GM06990 (cell line): ENCODE results near the gene NXPH2.

ENCODE experiments used
- DNase-seq: peaks from one replicate; pipeline ENCODE4 v3.0.0-alpha.2; 2011; ENCODE audit not compliant: insufficient read length; ENCODE audit errors: extremely low read depth
- H3K27me3 ChIP-seq: replicated peaks from 2 replicates; pipeline ENCODE4 v1.6.0; 2011; ENCODE audit warnings: low read length; ENCODE audit not compliant: control insufficient read depth, insufficient read depth
- H3K36me3 ChIP-seq: 2 replicates; pipeline ENCODE4 v1.5.1; 2011; ENCODE audit warnings: low read length; ENCODE audit not compliant: control insufficient read depth, insufficient read depth
- H3K4me3 ChIP-seq: replicated peaks from 2 replicates; pipeline ENCODE4 v1.5.1; 2011; ENCODE audit warnings: low read depth, mild to moderate bottlenecking, control low read depth, low read length
- CTCF ChIP-seq: IDR thresholded peaks from 2 replicates; pipeline ENCODE4 v1.5.1; 2011; ENCODE audit warnings: low read length, control low read depth, mild to moderate bottlenecking, inconsistent platforms; ENCODE audit not compliant: insufficient read depth, poor library complexity, severe bottlenecking

Gene NXPH2

GRCh38 chr2:138782383-138782782 lies 2.2 kb upstream of the NXPH2 start:
- no peak for TF ChIP-seq CTCF
- Histone ChIP-seq H3K27me3 (peaks cover 2% of the 10 kb centered on the region), H3K36me3 (no peaks in the 10 kb centered on the region), H3K4me3 (no peak overlapping the region)
- DNase-seq = no peak

GRCh38 chr2:138780908-138781307 lies 718 bp upstream of the NXPH2 start:
- no peak for DNase-seq
- Histone ChIP-seq H3K4me3 (no peak overlapping the region), H3K36me3 (no peaks in the 10 kb centered on the region), H3K27me3 (peaks cover 2% of the 10 kb centered on the region)
- TF ChIP-seq CTCF = no peak

- no peak for TF ChIP-seq CTCF
- no peak overlapping the region for H3K4me3 ChIP-seq
- H3K27me3 ChIP-seq = peaks cover 2% of the 10 kb centered on the region
- DNase-seq = peak; percentile 3
- H3K36me3 ChIP-seq = no peaks in the 10 kb centered on the region
These were observed 273 bp upstream of the NXPH2 start for GRCh38 chr2:138780446-138780880.

- Histone ChIP-seq H3K36me3 (no peaks in the 10 kb centered on the region), H3K4me3 (no peak overlapping the region), H3K27me3 (peaks cover 2% of the 10 kb centered on the region)
- TF ChIP-seq CTCF = no peak
- no peak for DNase-seq
These were observed 797 bp downstream of the NXPH2 start for GRCh38 chr2:138779406-138779780.

- DNase-seq = no peak
- TF ChIP-seq CTCF = no peak
- H3K36me3 ChIP-seq = no peaks in the 10 kb centered on the region
- no peak overlapping the region for H3K4me3 ChIP-seq
- H3K27me3 ChIP-seq = peaks cover 2% of the 10 kb centered on the region
These were observed 2.2 kb downstream of the NXPH2 start for GRCh38 chr2:138777996-138778395.

- Histone ChIP-seq H3K36me3 (no peaks in the 10 kb centered on the region), H3K27me3 (peaks cover 2% of the 10 kb centered on the region), H3K4me3 (no peak overlapping the region)
- DNase-seq = no peak
- TF ChIP-seq CTCF = no peak
These were observed 4.5 kb downstream of the NXPH2 start for GRCh38 chr2:138775736-138776135.
